Measurements from ENCODE around the gene PRKCB.

PRKCB gene

DNA sequence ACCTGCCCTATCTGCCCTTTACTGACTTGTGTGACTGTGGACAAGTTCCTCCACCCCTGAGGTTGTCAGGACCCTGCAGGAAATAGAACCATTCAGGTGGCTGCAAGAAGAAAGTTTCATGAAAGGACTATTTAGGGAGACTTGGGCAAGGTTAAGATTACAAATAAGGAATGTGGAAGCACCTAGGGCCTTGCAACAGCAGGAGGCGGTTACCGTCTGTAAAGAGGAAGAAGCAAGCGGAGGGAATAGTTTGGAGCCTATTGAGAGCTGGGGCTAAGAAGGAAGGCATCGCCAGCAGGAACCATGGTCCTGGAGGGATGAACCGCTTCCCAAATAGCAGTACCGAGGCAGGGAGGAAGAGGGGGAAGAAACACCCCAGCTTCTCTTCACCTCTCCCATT lies 132.4 kb downstream of the PRKCB start:
- DNase-seq (ENCODE audit: low read depth), result no peak

GRCh38 chr16:23969468-23970297 lies 133.9 kb downstream of the PRKCB start:
- no peak for DNase-seq (ENCODE audit: low read depth)

- no peak for DNase-seq (ENCODE audit: low read depth)
Measured at GRCh38 chr16:23974223-23974622, 138.4 kb downstream of the PRKCB start.

DNA sequence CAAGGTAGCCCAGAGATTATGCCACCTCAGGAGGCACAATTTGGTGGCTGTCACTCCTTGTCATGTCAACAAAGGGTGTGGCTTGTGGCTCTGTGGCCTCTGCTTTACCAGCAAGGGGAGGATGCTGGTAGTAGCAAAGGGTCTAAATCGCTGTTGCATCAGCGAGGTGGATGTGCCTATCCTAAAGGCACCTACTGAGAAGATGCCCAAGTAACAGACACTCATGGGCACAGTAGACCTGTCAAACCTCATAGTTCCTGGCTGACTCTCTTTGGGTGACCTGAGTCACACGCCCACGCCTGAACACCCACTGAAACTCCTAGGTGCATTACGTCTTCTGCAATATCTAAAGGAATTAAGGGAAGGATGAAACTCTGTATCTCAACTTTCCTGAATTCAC lies 139.5 kb downstream of the PRKCB start:
- DNase-seq (ENCODE audit: low read depth), result no peak

DNA sequence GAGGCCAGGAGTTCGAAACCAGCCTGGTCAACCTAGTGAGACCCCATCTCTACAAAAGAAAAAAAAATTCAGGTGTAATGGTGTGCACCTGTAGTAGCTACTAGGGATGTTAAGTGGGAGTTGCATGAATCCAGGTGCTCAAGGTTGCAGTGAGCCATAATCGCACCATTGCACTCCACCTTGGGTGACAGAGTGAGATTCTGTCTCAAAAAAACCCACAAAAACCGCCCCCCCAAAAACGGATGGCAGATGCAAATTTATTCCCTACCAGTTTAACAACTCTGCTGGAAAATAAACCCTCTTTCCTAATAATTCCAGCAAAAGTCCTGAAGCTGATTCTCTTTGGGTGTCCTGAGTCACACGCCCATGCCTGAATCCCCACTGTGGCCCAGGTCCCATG lies 140.3 kb downstream of the PRKCB start:
- no peak for DNase-seq (ENCODE audit: low read depth)

DNA sequence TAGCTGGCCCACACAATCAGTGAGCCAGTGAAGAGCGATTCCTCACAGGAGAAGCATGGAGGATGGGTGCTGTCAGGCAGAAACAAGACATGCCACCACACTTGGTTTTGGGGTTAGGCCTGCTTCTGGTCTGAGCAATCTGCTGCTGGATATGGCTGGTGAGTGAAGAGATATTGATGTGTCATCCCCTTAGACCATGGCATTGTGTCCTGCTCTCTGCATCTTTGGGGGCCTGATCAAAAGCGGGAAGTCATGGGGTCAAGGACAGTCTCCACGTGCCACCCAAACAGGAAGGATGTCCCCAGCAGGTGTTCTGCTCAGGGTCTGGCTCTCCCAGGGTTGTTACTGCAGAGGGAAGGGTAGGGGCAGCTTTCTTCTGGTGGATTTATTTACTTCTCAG lies 140.7 kb downstream of the PRKCB start:
- no peak for DNase-seq (ENCODE audit: low read depth)

- no peak for DNase-seq (ENCODE audit: low read depth)
Measured at GRCh38 chr16:23979441-23979840, 143.7 kb downstream of the PRKCB start.

GRCh38 chr16:23979982-23980381 lies 144.2 kb downstream of the PRKCB start:
- no peak for DNase-seq (ENCODE audit: low read depth)

GRCh38 chr16:23981429-23982399 lies 145.9 kb downstream of the PRKCB start:
- no peak for DNase-seq (ENCODE audit: low read depth)

GRCh38 chr16:23986455-23986854 lies 150.7 kb downstream of the PRKCB start:
- DNase-seq (ENCODE audit: low read depth), result no peak

DNA sequence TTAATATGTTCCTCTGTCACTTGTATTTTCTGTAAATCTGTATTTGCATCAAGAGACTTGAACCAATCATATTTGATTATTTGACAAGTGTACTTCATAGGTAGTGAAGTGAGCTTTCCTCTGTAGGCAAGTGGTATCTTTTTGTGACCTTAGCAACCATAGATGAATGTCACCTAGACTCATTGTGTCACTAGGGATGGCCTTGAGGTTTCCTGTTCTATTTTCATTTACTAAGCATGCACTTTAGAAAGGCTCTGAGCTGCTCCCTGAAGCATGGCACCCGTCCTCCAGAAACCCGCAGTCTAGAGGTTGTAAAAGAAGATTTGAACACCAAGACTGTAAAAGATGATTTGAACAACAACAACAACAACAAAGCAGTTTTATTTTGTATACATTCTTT lies 151.7 kb downstream of the PRKCB start:
- DNase-seq (ENCODE audit: low read depth), result no peak

GRCh38 chr16:23990507-23990906 lies 154.7 kb downstream of the PRKCB start:
- no peak for DNase-seq (ENCODE audit: low read depth)

DNA sequence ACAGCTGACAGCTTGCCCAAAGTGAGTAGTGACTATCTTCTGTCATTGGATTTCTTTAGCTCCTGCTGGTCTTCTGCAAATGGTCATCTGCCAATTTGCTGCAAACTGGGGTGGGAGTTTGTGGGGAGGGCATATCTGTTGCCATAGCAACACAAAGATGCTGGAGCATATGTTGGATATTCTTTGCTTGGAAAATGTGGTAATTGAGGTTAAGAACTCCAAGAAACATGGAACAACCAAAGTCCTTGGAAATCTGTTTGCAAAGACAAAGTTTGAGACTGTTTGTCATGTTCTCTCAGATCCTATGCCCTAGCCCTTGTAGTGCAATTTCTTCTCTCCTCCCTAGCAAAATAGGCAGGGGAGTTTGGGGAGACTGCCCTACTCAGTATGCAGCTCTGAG lies 155.3 kb downstream of the PRKCB start:
- DNase-seq (ENCODE audit: low read depth), result no peak

DNA sequence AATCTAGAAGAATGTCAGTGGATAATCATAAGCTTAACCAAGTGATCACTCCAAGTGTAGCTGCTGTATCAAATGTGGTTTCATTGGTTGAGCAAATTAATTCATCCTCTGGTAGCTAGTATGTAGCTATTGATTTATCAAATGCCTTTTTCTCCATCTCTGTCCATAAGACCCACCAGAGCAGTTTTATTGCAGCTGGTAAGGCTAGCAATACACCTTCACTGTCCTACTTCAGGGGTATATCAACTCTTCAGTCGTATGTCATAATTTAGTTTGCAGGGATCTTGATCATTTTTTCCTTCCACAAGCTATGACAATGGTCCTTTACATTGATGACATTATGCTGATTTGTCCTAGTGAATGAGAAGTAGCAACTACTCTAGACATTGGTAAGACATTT lies 158.8 kb downstream of the PRKCB start:
- DNase-seq (ENCODE audit: low read depth), result no peak

DNA sequence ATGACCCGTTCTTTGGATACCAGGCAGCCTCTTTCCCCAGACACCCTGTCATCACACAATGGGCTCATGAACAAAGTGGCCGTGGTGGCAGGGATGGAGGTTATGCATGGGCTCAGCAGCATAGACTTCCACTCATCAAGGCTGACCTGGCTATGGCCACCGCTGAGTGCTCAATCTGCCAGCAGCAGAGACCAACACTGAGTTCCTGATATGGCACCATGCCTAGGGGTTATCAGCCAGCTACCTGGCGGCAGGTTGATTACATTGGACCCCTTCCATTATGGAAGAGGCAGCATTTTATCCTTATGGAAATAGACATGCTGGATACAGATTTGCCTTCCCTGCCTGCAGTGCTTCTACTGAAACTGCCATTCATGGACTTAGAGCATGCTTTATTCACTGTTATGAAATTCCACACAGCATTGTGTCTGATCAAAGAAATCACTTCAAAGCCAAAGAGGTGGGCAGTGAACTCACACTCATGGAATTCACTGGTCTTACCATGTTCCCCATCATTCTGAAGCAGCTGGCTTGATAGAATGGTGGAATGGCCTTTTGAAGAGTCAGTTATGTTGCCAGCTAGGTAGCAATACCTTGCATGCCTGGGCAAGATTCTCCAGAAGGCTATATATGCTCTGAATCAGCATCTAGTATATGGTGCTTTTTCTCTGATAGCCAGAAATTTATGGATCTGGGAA lies 160.6 kb downstream of the PRKCB start:
- DNase-seq (ENCODE audit: low read depth), result no peak

DNA sequence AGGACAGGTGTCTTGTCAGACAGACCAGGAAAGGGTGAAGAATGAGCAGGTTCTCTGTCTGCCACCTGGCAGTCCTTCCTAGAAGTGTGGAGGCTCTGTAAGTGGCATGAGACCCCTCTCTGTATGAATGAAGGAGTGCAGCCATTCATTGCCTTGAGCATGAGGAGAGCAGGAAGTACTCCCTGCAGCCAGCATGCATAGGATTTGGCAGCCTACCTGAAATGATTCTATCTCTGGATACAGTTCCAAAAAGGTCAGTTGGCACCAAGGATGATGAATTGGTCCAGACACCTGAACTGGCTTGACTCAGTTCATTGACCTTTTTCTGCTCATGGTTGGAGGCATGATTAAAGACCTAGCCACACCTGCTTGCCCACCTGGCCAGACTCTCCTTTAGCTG lies 163.0 kb downstream of the PRKCB start:
- DNase-seq (ENCODE audit: low read depth), result no peak

DNA sequence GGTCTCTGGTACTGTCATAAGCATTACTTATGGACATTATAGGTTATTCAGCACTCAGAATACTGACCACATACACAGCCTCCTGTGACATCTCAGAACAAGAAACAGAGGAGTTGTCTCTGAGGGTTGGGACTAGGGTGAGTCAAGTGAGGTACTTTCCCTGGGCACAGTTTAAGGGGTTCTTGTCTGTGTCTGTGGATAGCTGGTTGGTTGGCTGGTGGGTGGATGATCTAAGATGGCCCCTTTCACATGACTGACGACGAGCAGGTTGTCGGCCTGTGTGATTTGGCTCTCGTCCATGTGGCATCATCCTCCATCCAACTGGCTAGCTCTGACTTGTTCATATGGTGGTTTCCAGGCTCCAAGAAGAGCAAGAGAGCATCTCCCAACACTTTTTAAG lies 163.9 kb downstream of the PRKCB start:
- DNase-seq (ENCODE audit: low read depth), result no peak

- DNase-seq (ENCODE audit: low read depth), result no peak
Measured at GRCh38 chr16:24001710-24002109, 165.9 kb downstream of the PRKCB start.

- DNase-seq (ENCODE audit: low read depth), result no peak
Measured at GRCh38 chr16:24002619-24003018, 166.8 kb downstream of the PRKCB start.

DNA sequence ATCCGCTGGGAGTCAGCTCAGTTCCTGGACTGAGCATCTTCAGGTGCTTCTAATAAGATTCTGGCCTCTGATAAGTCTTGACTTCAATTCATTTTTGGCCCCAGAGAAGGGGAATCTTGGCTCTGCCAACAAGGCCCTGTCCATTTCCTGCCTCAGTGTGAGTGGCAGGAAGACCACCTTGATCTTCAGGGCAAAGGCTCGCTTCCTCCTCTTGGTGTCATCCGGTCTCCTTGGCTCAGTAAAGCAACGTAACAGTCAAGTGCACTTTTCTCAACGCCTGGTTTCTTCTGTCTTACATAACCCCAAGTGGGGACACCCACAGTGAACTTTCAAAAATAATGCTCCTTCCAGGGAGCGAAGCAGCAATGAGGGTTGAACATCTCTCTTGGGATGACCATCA lies 169.8 kb downstream of the PRKCB start:
- DNase-seq (ENCODE audit: low read depth), result no peak

GRCh38 chr16:24007391-24007790 lies 171.6 kb downstream of the PRKCB start:
- no peak for DNase-seq (ENCODE audit: low read depth)

GRCh38 chr16:24007934-24008333 lies 172.2 kb downstream of the PRKCB start:
- no peak for DNase-seq (ENCODE audit: low read depth)

GRCh38 chr16:24009098-24009497 lies 173.3 kb downstream of the PRKCB start:
- DNase-seq (ENCODE audit: low read depth), result no peak

All from GM04503 (cell line).